IMR-90 (cell line): Measurements from ENCODE around the gene CD79A. TPM values are rescaled to one million over a fixed set of nuclear protein-coding genes. Genes with fewer than 3 reads are reported as not detected.

ENCODE experiments used
- ATAC-seq: fragments of 200-7000 bp; cut with Tn5 transposase; 2 replicates; pipeline ENCODE4 v1.9.1; 2020; ENCODE audit warnings: low read depth, mild to moderate bottlenecking, moderate library complexity
- BruUV-seq: library from RNA; stranded (reverse); fragments of 400-500 nt; replicated peaks from 2 replicates; lab custom pipeline; 2021; lab: Mats Ljungman, UMichigan
- CTCF ChIA-PET: fragments of 300-600 bp; formaldehyde crosslinking; extraction: SDS; loops from one replicate; lab custom pipeline; 2021; ENCODE audit warnings: antibody characterized with exemption; lab: Yijun Ruan, JAX
- POLR2A ChIA-PET: fragments of 300-600 bp; sonication (Branson Sonifier 250); formaldehyde crosslinking; loops from one replicate; lab custom pipeline; 2022; ENCODE audit warnings: antibody characterized with exemption; ENCODE audit not compliant: unreplicated experiment; lab: Charles Lee
- DNase-seq: peaks from one replicate; pipeline ENCODE4 v3.0.0; 2013
- H2AFZ ChIP-seq: replicated peaks from 2 replicates; pipeline ENCODE3; 2013; ENCODE audit warnings: low read length, mild to moderate bottlenecking; ENCODE audit not compliant: poor library complexity
- H2AK5ac ChIP-seq: 2 replicates; pipeline ENCODE4 v1.6.1; 2013; ENCODE audit warnings: low read depth, low read length, inconsistent platforms
- H2AK9ac ChIP-seq: replicated peaks from 2 replicates; pipeline ENCODE3; 2013; ENCODE audit warnings: mild to moderate bottlenecking, low read depth, low read length, moderate library complexity; ENCODE audit not compliant: poor library complexity
- H2BK120ac ChIP-seq: 2 replicates; pipeline ENCODE4 v1.6.1; 2013; ENCODE audit warnings: low read depth, low read length, inconsistent platforms
- H2BK15ac ChIP-seq: 3 replicates; pipeline ENCODE4 v1.6.1; 2013; ENCODE audit warnings: low read depth, low read length, inconsistent platforms
- H2BK20ac ChIP-seq: 2 replicates; pipeline ENCODE4 v1.6.1; 2013; ENCODE audit warnings: low read depth, mild to moderate bottlenecking, inconsistent platforms, low read length, moderate library complexity
- H2BK5ac ChIP-seq: 2 replicates; pipeline ENCODE4 v1.6.1; 2013; ENCODE audit warnings: mild to moderate bottlenecking, low read depth, low read length, inconsistent platforms; ENCODE audit not compliant: poor library complexity, severe bottlenecking
- H3K14ac ChIP-seq: replicated peaks from 2 replicates; pipeline ENCODE4 v1.6.1; 2013; ENCODE audit warnings: low read depth, low read length, inconsistent platforms
- H3K18ac ChIP-seq: 2 replicates; pipeline ENCODE4 v1.6.1; 2013; ENCODE audit warnings: low read depth, low read length, control low read depth
- H3K23ac ChIP-seq: 2 replicates; pipeline ENCODE4 v1.6.1; 2013; ENCODE audit warnings: low read depth, low read length, inconsistent platforms
- H3K27ac ChIP-seq: 2 replicates; pipeline ENCODE4 v1.5.1; 2013; ENCODE audit warnings: mild to moderate bottlenecking, control low read depth, low read length; ENCODE audit not compliant: insufficient read depth
- H3K27me3 ChIP-seq: 2 replicates; pipeline ENCODE4 v1.6.1; 2013; ENCODE audit warnings: low read length; ENCODE audit not compliant: control insufficient read depth, insufficient read depth
- H3K36me3 ChIP-seq: 2 replicates; pipeline ENCODE4 v1.6.1; 2013; ENCODE audit warnings: low read length, mixed read lengths; ENCODE audit not compliant: control insufficient read depth, insufficient read depth
- H3K4ac ChIP-seq: 2 replicates; pipeline ENCODE4 v1.6.1; 2013; ENCODE audit warnings: low read depth, low read length, inconsistent platforms
- H3K4me1 ChIP-seq: 2 replicates; pipeline ENCODE4 v1.6.1; 2013; ENCODE audit warnings: low read length, mixed read lengths; ENCODE audit not compliant: control insufficient read depth, insufficient read depth
- H3K4me2 ChIP-seq: 2 replicates; pipeline ENCODE4 v1.6.1; 2013; ENCODE audit warnings: low read depth, mild to moderate bottlenecking, control low read depth, low read length, moderate library complexity
- H3K4me3 ChIP-seq: 2 replicates; pipeline ENCODE4 v1.5.1; 2013; ENCODE audit warnings: low read depth, mild to moderate bottlenecking, control low read depth, low read length, moderate library complexity; ENCODE audit not compliant: insufficient read depth
- H3K56ac ChIP-seq: 2 replicates; pipeline ENCODE4 v1.6.1; 2013; ENCODE audit warnings: low read length, inconsistent platforms; ENCODE audit not compliant: insufficient read depth; ENCODE audit errors: extremely low read depth
- H3K79me1 ChIP-seq, 2 experiments: 2 replicates each; pipeline ENCODE4 v1.6.1; 2013; ENCODE audit warnings: low read length in 2 of 2, inconsistent platforms in 1 of 2, low read depth in 1 of 2
- H3K9ac ChIP-seq: 2 replicates; pipeline ENCODE4 v1.6.1; 2013; ENCODE audit warnings: low read depth, low read length, control low read depth
- H3K9me1 ChIP-seq: 2 replicates; pipeline ENCODE4 v1.6.1; 2013; ENCODE audit warnings: low read length, inconsistent platforms; ENCODE audit not compliant: insufficient read depth
- H3K9me3 ChIP-seq: 2 replicates; pipeline ENCODE4 v1.6.1; 2013; ENCODE audit warnings: low read length; ENCODE audit not compliant: control insufficient read depth, insufficient read depth
- H4K20me1 ChIP-seq: 2 replicates; pipeline ENCODE4 v1.6.1; 2013; ENCODE audit warnings: low read length, inconsistent platforms; ENCODE audit not compliant: insufficient read depth
- H4K5ac ChIP-seq: 2 replicates; pipeline ENCODE4 v1.6.1; 2013; ENCODE audit warnings: mild to moderate bottlenecking, low read depth, low read length, control low read depth
- H4K8ac ChIP-seq, 2 experiments: 2 replicates each; pipeline ENCODE4 v1.6.1; 2013; ENCODE audit warnings: low read depth in 2 of 2, low read length in 2 of 2, control low read depth in 1 of 2, inconsistent platforms in 1 of 2
- H4K91ac ChIP-seq: 2 replicates; pipeline ENCODE4 v1.6.1; 2013; ENCODE audit warnings: low read depth, low read length, inconsistent platforms; ENCODE audit not compliant: insufficient read depth
- BHLHE40 ChIP-seq: fragments of 150-350 bp; IDR thresholded peaks from 2 replicates; pipeline ENCODE4 v1.6.1; 2016; ENCODE audit warnings: mild to moderate bottlenecking, low read depth, low read length
- CEBPB ChIP-seq: IDR thresholded peaks from 2 replicates; pipeline ENCODE4 v1.6.1; 2012; ENCODE audit warnings: low read depth, low read length, improper control_type of control experiment
- CHD1 ChIP-seq: IDR thresholded peaks from 2 replicates; pipeline ENCODE4 v1.6.1; 2012; ENCODE audit warnings: low read depth, low read length, improper control_type of control experiment
- ELK1 ChIP-seq: fragments of 150-350 bp; IDR thresholded peaks from 2 replicates; pipeline ENCODE4 v1.6.1; 2016; ENCODE audit warnings: low read depth, mild to moderate bottlenecking, low read length, moderate library complexity, borderline replicate concordance
- FOS ChIP-seq: fragments of 150-350 bp; IDR thresholded peaks from 2 replicates; pipeline ENCODE4 v1.6.1; 2016; ENCODE audit warnings: low read depth, low read length
- MAFK ChIP-seq: IDR thresholded peaks from 2 replicates; pipeline ENCODE4 v1.6.1; 2012; ENCODE audit warnings: low read depth, low read length, improper control_type of control experiment
- MAZ ChIP-seq: IDR thresholded peaks from 2 replicates; pipeline ENCODE4 v1.6.1; 2012; ENCODE audit warnings: low read depth, mild to moderate bottlenecking, low read length, improper control_type of control experiment, moderate library complexity, borderline replicate concordance
- MXI1 ChIP-seq: IDR thresholded peaks from 2 replicates; pipeline ENCODE4 v1.6.1; 2012; ENCODE audit warnings: low read depth, mild to moderate bottlenecking, low read length, moderate library complexity, borderline replicate concordance
- NFE2L2 ChIP-seq: fragments of 150-350 bp; IDR thresholded peaks from 2 replicates; pipeline ENCODE4 v1.6.1; 2016; ENCODE audit warnings: low read depth, mild to moderate bottlenecking, low read length
- POLR2A ChIP-seq: IDR thresholded peaks from 2 replicates; pipeline ENCODE4 v1.6.1; 2012; ENCODE audit warnings: mild to moderate bottlenecking, low read depth, low read length
- RAD21 ChIP-seq: IDR thresholded peaks from 2 replicates; pipeline ENCODE4 v1.6.1; 2012; ENCODE audit warnings: low read length, improper control_type of control experiment
- RCOR1 ChIP-seq: IDR thresholded peaks from 2 replicates; pipeline ENCODE4 v1.6.1; 2012; ENCODE audit warnings: mild to moderate bottlenecking, low read length, improper control_type of control experiment; ENCODE audit not compliant: insufficient replicate concordance
- RFX5 ChIP-seq: IDR thresholded peaks from 2 replicates; pipeline ENCODE4 v1.8.0; 2012; ENCODE audit warnings: low read depth, mild to moderate bottlenecking, low read length, moderate library complexity
- SMC3 ChIP-seq: fragments of 150-350 bp; IDR thresholded peaks from 2 replicates; pipeline ENCODE4 v1.6.1; 2016; ENCODE audit warnings: low read depth, mild to moderate bottlenecking, antibody characterized with exemption, low read length, moderate library complexity
- USF2 ChIP-seq: fragments of 150-350 bp; IDR thresholded peaks from 2 replicates; pipeline ENCODE4 v1.6.1; 2017; ENCODE audit warnings: mild to moderate bottlenecking, antibody characterized with exemption, low read length, low read depth
- WGBS, 2 experiments: methylation state at CpG; one replicate each; pipeline versions ENCODE4 v1.1.5 to v1.1.7; 2013; ENCODE audit warnings: missing lambda C conversion rate in 2 of 2; ENCODE audit not compliant: insufficient read length in 1 of 2; ENCODE audit errors: extremely low coverage in 2 of 2; 5-methylcytosine and 5-hydroxymethylcytosine counted together
- dilution Hi-C: fragments of 300-500 bp; cut with HindIII; formaldehyde crosslinking; loops from one replicate; pipeline ENCODE4 v1.14.3; 2018; ENCODE audit warnings: low sequenced_read_pairs; ENCODE audit not compliant: unreplicated experiment
- in situ Hi-C: fragments of 300-500 bp; cut with MboI; formaldehyde crosslinking; loops from 3 replicates; pipeline ENCODE4 v1.14.3; 2019; ENCODE audit warnings: low sequenced_read_pairs, inconsistent platforms, mixed read lengths
- intact Hi-C: fragments of 100-400 bp; cut with micrococcal nuclease; formaldehyde crosslinking; loops from 2 replicates; pipeline ENCODE4 v1.10.0; 2022
- polyA plus RNA-seq, 3 experiments: library from polyadenylated mRNA; depleted of rRNA; stranded (reverse); fragments of >200 nt; gene quantifications; 2 replicates each; pipeline ENCODE4 v1.2.3, GENCODE V29; 2012; ENCODE audit warnings: low replicate concordance in 1 of 3
- total RNA-seq: library from RNA; depleted of rRNA; stranded (reverse); fragments of >200 nt; gene quantifications from 2 replicates; pipeline ENCODE4 v1.2.3, GENCODE V29; 2012
- TF ChIP-seq, protein P1 (sequence below): conservative IDR thresholded peaks from 2 replicates; pipeline ENCODE4 v1.5.1; 2012; ENCODE audit warnings: mild to moderate bottlenecking, low read depth, low read length, improper control_type of control experiment

The CD79A gene
- total and polyA plus RNA-seq, 2 of the 4 experiments (the other 2 are of a cell fraction) = 0.19 TPM; not detected in 1

- Histone ChIP-seq H2BK15ac (no peak overlapping the region), H3K27ac (no peak overlapping the region), H2BK120ac (no peak overlapping the region), H4K91ac (no peak overlapping the region), H3K9me3 (no peaks in the 10 kb centered on the region), H3K9ac (no peak overlapping the region), H3K4me1 (no peaks in the 10 kb centered on the region), H3K4ac (no peak overlapping the region), H3K14ac (no peak overlapping the region), H2BK5ac (no peak overlapping the region), H3K9me1 (no peaks in the 10 kb centered on the region), H2AFZ (no peak overlapping the region), H2AK9ac (no peak overlapping the region), H2AK5ac (no peak overlapping the region), H3K4me3 (no peak overlapping the region), H3K18ac (no peak overlapping the region), H3K4me2 (no peak overlapping the region), H3K36me3 (no peaks in the 10 kb centered on the region), H4K5ac (no peak overlapping the region), H3K23ac (no peak overlapping the region), H3K27me3 (peaks cover 51% of the 10 kb centered on the region), H3K79me1 (no peaks in the 10 kb centered on the region), H3K56ac (no peak overlapping the region), H2BK20ac (no peak overlapping the region), H4K20me1 (no peaks in the 10 kb centered on the region), H4K8ac (no peak overlapping the region)
- dilution Hi-C loops = no loop called here
- intact Hi-C loops = no loop called here
- ATAC-seq (no peak), DNase-seq (no peak)
- in situ Hi-C loops = no loop called here
- ChIA-PET CTCF (interaction anchor here (0.6 kb wide), 1 partner anchor 11 kb away, joined by 6 read pairs; no protein-coding TSS in a partner anchor), POLR2A (no interaction called here)
- WGBS, 2 experiments = 51% methylated on average over 2 of the region's 5 CpGs; no CpG with 5 or more reads in 1 of the 2 experiments
- no TSS peak for BruUV-seq
- TF ChIP-seq MXI1 (no peak), FOS (no peak), SMC3 (no peak), RFX5 (no peak), POLR2A (no peak), ELK1 (no peak), NFE2L2 (no peak), CHD1 (no peak), MAFK (no peak), USF2 (no peak), RCOR1 (no peak), BHLHE40 (no peak), CEBPB (no peak), RAD21 (no peak), MAZ (no peak)
- TF ChIP-seq, protein P1, sequence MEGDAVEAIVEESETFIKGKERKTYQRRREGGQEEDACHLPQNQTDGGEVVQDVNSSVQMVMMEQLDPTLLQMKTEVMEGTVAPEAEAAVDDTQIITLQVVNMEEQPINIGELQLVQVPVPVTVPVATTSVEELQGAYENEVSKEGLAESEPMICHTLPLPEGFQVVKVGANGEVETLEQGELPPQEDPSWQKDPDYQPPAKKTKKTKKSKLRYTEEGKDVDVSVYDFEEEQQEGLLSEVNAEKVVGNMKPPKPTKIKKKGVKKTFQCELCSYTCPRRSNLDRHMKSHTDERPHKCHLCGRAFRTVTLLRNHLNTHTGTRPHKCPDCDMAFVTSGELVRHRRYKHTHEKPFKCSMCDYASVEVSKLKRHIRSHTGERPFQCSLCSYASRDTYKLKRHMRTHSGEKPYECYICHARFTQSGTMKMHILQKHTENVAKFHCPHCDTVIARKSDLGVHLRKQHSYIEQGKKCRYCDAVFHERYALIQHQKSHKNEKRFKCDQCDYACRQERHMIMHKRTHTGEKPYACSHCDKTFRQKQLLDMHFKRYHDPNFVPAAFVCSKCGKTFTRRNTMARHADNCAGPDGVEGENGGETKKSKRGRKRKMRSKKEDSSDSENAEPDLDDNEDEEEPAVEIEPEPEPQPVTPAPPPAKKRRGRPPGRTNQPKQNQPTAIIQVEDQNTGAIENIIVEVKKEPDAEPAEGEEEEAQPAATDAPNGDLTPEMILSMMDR = no peak
These were observed 26.7 kb upstream of the CD79A start for GRCh38 chr19:41850381-41850780.
